Stomach (tissue), 4 donors: ENCODE results near the gene PEX11B.

Experiments used
- EP300 ChIP-seq: sonication (generic); formaldehyde crosslinking; IDR thresholded peaks from one replicate; pipeline ENCODE4 v1.6.1; 2017; ENCODE audit warnings: antibody characterized with exemption
- POLR2AphosphoS5 ChIP-seq, 3 donors: sonication (generic); formaldehyde crosslinking; IDR thresholded peaks; one replicate each; pipeline ENCODE4 v1.6.1; 2016; ENCODE audit warnings: antibody characterized with exemption in 3 of 3
- TF ChIP-seq, protein P1 (sequence below), 7 experiments: fragments of 450-650 bp in 4 of 7; fragments of 200-600 bp in 3 of 7; sonication (generic) in 3 of 7; IDR thresholded peaks; one replicate each; pipeline ENCODE4 v1.5.1; 2016 to 2019; ENCODE audit warnings: antibody characterized with exemption in 7 of 7, control low read depth in 2 of 7, mild to moderate bottlenecking in 1 of 7

DNA sequence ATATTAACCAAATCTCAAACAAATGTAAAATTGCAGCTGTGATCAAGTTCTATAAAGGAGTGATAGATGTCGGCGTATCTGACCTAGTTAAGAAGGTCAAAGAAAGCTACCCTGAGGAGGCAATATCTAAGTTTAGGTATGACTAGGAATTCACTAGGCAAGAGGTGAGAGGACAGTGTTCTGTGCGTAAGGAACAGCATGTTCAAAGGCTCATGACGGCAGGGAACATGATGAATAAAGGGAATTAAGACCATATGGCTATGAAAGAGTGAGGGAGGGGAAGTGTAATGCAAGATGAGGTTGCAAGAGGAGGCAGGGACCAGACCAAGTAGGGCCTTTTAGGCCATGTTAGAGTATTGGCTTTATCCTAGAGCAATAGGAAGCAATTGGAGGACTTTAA, 30.7 kb upstream of the PEX11B start:
- TF ChIP-seq EP300 (peak; percentile 69), POLR2AphosphoS5 (IDR thresholded peaks at IDR 0.05) (peak in 2 of 3 donors; percentile 14 to 16)
- TF ChIP-seq, protein P1, sequence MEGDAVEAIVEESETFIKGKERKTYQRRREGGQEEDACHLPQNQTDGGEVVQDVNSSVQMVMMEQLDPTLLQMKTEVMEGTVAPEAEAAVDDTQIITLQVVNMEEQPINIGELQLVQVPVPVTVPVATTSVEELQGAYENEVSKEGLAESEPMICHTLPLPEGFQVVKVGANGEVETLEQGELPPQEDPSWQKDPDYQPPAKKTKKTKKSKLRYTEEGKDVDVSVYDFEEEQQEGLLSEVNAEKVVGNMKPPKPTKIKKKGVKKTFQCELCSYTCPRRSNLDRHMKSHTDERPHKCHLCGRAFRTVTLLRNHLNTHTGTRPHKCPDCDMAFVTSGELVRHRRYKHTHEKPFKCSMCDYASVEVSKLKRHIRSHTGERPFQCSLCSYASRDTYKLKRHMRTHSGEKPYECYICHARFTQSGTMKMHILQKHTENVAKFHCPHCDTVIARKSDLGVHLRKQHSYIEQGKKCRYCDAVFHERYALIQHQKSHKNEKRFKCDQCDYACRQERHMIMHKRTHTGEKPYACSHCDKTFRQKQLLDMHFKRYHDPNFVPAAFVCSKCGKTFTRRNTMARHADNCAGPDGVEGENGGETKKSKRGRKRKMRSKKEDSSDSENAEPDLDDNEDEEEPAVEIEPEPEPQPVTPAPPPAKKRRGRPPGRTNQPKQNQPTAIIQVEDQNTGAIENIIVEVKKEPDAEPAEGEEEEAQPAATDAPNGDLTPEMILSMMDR (IDR thresholded peaks at IDR 0.05) = no peak
